ENCODE measurements around the gene DPYSL3.

DPYSL3 gene

DNA sequence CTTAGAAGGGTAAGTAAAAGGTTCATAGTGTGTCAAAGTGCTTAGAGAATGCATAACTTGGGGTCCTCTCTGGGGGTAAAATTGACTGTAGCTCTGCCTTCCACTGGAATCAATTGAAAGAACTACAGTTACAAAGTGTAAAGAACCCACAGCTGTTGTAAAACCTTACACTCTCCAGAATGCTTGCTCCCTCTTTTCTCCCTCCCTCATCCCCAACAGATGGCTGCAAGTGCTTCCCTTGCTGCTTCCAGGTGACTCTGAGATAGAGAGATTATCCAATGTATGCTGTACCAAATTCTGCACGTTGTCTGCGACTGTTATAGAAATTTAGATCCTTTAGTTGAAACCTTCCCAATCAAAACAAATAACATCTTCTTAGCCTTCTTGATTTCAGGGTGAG lies 149.1 kb downstream of the DPYSL3 start:
- no peak for DNase-seq

DNA sequence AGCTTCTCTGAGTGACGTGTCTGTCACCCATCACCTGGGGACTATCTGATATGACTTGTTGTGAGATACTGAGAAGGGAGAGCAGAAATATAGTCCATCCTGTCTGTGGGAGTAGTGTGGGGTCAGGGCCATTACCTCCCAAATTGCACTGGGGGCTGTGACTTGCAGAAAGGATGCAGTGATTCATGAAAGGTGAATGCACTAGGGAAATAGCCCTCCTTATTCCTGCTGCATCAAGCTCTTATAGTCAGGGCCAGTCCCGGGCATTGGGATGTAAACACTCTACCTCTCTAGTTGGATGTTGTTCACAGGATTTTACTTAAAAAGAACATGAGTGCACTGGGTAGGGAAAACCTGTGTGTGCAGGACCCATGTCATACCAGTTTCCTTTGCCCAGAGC lies 150.3 kb downstream of the DPYSL3 start:
- DNase-seq = no peak

DNA sequence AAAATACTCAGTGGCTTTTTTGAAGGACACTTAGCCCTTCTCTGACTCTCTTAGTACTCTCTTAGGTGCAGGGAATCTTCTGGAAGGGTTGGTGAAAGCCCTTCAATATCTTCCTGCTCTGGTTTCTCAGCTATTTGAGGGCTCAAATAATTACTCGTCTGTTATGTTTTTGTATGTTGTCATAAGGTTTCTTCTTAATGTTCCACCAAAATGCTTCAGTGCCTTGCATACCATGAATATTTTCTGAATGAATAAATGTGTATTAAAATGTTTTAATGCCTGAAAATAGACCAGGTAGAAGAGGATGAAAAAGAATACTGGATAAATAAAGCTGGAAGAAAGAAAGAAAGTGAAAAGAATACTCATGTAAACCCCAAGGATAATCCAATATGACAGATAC lies 150.8 kb downstream of the DPYSL3 start:
- no peak for DNase-seq

DNA sequence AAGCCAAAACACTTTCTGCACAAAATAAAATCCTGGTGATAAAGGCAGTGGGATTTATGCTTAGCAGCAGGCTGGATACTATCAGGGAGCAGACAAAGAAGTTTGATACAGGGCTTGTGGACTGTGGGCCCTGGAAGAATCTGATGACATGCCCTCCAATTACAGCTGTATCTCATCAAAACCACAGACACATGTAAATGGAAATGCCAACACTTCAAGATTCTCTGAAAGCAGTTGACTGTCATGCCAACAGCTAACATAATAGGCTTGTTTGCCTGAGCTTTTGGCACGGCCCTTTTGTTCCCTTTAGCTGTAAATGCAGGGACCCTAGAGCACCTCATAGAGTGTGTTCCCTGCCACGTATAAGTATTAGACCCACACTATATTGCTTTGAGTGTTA lies 160.6 kb downstream of the DPYSL3 start:
- no peak for DNase-seq

DNA sequence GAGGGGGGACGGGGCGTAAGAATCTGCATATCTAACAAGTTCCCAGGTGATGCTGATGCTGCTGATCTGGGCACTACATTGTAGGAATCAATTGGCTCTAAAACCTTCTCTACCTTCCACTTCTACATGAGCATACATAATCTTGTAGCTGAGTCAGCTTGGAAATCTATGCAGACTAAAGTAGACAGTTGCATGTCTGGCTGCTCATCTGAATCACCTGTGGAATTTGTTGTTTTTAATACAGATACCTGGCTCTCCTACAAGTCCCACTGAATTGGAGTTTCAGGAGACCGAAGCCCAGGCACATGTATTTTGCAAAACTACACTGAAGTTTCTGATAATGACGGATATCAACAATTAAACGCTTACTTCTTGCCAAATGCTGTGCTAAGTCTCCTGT lies 161.4 kb downstream of the DPYSL3 start:
- no peak for DNase-seq

DNA sequence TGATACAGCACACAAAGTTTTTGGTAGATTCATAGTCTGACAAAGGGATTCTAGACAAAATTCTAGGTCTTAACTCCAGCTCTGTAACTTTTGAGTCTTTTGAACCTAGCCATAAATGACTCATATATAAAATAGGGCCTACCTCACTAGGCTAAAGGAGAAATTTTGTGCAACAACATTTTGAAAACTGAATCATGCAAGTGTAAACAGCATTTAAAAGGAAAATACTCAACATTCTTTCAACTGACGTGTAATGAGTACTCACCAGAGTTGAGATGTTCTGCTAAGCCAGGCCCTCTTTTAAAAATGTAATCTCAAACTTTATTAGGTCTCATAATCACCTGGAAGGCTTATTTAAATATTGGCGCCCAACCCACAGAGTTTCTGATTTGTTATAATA lies 161.8 kb downstream of the DPYSL3 start:
- DNase-seq = no peak

DNA sequence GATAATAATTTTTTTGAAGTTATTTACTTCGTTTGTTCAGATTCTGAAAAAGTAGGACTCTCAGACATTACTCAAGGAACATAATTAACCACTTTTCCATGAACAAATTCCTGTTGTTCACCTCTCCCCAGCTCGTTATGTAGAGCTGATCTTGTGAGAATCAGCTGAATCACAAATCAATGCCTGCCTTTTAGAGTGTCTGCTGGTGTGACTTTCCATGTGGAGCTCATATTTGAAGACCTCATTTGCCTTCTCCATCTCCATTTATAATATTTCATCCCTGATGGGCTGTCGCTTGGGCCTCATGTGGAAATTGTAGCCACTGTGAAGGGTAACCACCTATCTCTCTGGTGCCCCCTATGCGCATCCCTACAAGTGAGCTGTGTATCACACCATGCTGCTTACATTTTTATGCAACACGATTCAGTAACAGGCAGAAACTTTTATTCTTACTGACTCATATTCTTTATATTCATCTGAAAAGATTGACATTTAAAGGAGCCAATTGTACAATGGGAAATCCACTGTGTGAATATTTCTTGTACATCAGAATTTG lies 163.8 kb downstream of the DPYSL3 start:
- no peak for DNase-seq

DNA sequence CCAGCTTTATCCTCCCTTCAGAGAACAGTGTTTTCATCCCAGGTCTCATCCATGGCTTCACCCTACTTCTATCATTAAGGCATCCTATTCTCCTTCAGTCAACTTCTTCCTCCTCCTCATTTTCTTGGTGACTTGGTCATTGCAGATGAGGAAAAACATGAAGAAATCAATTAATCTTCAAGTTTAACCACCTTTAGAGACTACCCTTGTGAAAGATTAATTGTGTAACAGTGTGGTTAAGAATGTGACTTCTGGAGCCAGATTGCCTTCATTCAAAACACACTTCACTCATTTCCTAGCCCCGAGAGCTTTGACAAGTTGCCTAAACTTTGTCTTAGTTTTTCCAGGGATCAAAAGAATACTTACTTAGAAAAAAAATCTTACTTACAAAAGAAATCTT lies 165.0 kb downstream of the DPYSL3 start:
- DNase-seq = no peak

DNA sequence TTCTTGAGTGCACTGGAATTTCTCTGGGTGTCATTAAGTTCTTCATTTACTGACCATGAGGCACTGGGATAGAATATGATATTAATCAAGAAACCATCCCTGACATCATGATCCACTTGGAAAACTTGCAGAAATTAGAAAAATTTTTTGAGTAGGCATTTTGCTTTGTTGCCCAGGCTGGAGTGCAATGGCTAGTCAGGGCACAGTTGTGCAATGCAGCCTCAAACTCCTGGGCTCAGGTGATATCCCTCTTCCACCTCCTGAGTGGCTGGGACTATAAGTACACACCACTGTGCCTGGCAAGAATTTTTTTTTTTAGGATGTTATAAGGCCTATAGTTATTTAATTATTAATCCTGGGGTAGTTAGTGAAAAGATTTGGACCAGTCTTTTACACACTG lies 168.5 kb downstream of the DPYSL3 start:
- no peak for DNase-seq

DNA sequence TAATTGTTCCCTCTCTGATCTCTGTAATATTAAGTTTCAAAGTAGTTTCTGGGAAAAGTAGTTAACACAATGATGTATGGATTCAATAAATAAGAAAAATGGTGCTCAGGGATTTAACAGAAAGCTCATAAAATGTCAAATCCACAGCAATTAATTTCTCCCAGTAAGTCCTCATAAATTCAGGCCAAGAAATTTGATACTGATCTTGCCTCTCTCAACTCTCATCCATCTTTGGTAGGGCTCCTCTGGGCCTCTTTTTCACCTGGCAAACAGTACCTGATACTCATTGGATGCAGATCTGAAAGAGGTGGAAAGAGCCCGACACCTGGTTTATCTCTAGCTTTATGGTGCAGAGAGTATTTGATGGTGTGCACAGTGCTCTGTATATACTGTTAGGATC lies 168.9 kb downstream of the DPYSL3 start:
- no peak for DNase-seq

All from stimulated activated CD4-positive, alpha-beta T cell treated with anti-CD3 and anti-CD28 coated beads, Interleukin-4, amount 100 ng/mL, for 24 hours (primary cell).